ENCODE results near the gene APOC1. TPM values are rescaled to one million over a fixed set of nuclear protein-coding genes. Genes with fewer than 3 reads are reported as not detected.
"Not testable (repeated sequence)": the region's sequence is repeated elsewhere in the genome, so short reads cannot be mapped to it uniquely, and the experiment has no call there.

Gene APOC1
- polyA plus RNA-seq (2012; ENCODE audit: insufficient read length, low read depth) = 50.5 TPM

DNA sequence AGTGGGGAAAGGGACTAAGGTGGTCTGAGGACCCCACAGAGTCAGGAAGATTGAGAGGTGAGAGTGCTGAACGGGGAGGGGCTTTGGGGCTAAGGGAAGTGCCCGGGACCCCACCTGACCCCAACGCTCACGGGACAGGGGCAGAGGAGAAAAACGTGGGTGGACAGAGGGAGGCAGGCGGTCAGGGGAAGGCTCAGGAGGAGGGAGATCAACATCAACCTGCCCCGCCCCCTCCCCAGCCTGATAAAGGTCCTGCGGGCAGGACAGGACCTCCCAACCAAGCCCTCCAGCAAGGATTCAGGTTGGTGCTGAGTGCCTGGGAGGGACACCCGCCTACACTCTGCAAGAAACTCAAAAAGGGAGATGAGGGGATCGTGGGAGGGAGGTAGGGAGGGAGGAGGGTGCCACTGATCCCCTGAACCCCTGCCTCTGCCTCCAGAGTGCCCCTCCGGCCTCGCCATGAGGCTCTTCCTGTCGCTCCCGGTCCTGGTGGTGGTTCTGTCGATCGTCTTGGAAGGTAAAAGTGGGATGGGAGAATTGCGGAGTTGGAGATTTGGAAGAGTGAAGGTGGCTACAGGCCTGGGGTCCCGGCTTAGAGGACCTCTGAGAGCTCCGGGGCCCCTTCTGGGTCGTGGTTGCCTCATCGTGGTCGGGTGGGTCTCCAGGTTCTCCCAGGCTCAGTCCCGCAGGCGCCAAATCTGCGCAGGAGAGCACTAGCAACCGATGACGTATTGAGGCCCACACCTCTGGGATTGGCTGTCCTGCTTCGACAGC, at the start of gene APOC1:
Gene APOC1 (plus strand): TSS at position 176 of the 774 bp plus-strand sequence. CDS start 284 bp downstream, at position 460.
- not testable (repeated sequence) for TF ChIP-seq TAF1 (IDR thresholded peaks at IDR 0.05; ENCODE audit: borderline replicate concordance, insufficient read depth, low read length); SIN3A (IDR thresholded peaks at IDR 0.05; ENCODE audit: borderline replicate concordance, insufficient read depth, low read length); POLR2AphosphoS5 (IDR thresholded peaks at IDR 0.05; ENCODE audit: low read depth, low read length)

- TF ChIP-seq FOXP2 (optimal IDR thresholded peaks at IDR 0.05; ENCODE audit: borderline replicate concordance, extremely low read depth, extremely low read length, insufficient read depth) = no peak
- no peak for TF ChIP-seq SIN3A (IDR thresholded peaks at IDR 0.05; ENCODE audit: borderline replicate concordance, insufficient read depth, low read length)
- TF ChIP-seq POLR2AphosphoS5 (IDR thresholded peaks at IDR 0.05; ENCODE audit: low read depth, low read length) = no peak
- TF ChIP-seq TAF1 (IDR thresholded peaks at IDR 0.05; ENCODE audit: borderline replicate concordance, insufficient read depth, low read length) = no peak
- TF ChIP-seq, protein P1, sequence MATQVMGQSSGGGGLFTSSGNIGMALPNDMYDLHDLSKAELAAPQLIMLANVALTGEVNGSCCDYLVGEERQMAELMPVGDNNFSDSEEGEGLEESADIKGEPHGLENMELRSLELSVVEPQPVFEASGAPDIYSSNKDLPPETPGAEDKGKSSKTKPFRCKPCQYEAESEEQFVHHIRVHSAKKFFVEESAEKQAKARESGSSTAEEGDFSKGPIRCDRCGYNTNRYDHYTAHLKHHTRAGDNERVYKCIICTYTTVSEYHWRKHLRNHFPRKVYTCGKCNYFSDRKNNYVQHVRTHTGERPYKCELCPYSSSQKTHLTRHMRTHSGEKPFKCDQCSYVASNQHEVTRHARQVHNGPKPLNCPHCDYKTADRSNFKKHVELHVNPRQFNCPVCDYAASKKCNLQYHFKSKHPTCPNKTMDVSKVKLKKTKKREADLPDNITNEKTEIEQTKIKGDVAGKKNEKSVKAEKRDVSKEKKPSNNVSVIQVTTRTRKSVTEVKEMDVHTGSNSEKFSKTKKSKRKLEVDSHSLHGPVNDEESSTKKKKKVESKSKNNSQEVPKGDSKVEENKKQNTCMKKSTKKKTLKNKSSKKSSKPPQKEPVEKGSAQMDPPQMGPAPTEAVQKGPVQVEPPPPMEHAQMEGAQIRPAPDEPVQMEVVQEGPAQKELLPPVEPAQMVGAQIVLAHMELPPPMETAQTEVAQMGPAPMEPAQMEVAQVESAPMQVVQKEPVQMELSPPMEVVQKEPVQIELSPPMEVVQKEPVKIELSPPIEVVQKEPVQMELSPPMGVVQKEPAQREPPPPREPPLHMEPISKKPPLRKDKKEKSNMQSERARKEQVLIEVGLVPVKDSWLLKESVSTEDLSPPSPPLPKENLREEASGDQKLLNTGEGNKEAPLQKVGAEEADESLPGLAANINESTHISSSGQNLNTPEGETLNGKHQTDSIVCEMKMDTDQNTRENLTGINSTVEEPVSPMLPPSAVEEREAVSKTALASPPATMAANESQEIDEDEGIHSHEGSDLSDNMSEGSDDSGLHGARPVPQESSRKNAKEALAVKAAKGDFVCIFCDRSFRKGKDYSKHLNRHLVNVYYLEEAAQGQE (IDR thresholded peaks at IDR 0.05; ENCODE audit: insufficient read depth in 1 of 2, low read depth in 2 of 2, low read length in 2 of 2) = no peak
Observed at GRCh38 chr19:44865196-44865767, 49.1 kb upstream of the APOC1 start.

- TF ChIP-seq, protein P1 (IDR thresholded peaks at IDR 0.05; ENCODE audit: insufficient read depth in 1 of 2, low read depth in 2 of 2, low read length in 2 of 2) = no peak
- TF ChIP-seq SIN3A (IDR thresholded peaks at IDR 0.05; ENCODE audit: borderline replicate concordance, insufficient read depth, low read length) (no peak), TAF1 (IDR thresholded peaks at IDR 0.05; ENCODE audit: borderline replicate concordance, insufficient read depth, low read length) (no peak), POLR2AphosphoS5 (IDR thresholded peaks at IDR 0.05; ENCODE audit: low read depth, low read length) (no peak), FOXP2 (optimal IDR thresholded peaks at IDR 0.05; ENCODE audit: borderline replicate concordance, extremely low read depth, extremely low read length, insufficient read depth) (no peak)
Observed at GRCh38 chr19:44866664-44867063, 47.7 kb upstream of the APOC1 start.

- TF ChIP-seq SIN3A (IDR thresholded peaks at IDR 0.05; ENCODE audit: borderline replicate concordance, insufficient read depth, low read length) (no peak), TAF1 (IDR thresholded peaks at IDR 0.05; ENCODE audit: borderline replicate concordance, insufficient read depth, low read length) (no peak), FOXP2 (optimal IDR thresholded peaks at IDR 0.05; ENCODE audit: borderline replicate concordance, extremely low read depth, extremely low read length, insufficient read depth) (no peak), POLR2AphosphoS5 (IDR thresholded peaks at IDR 0.05; ENCODE audit: low read depth, low read length) (no peak)
- TF ChIP-seq, protein P1 (IDR thresholded peaks at IDR 0.05; ENCODE audit: insufficient read depth in 1 of 2, low read depth in 2 of 2, low read length in 2 of 2) = no peak
Observed at GRCh38 chr19:44867578-44867977, 46.8 kb upstream of the APOC1 start.

- TF ChIP-seq, protein P1 (IDR thresholded peaks at IDR 0.05; ENCODE audit: insufficient read depth in 1 of 2, low read depth in 2 of 2, low read length in 2 of 2) = no peak
- TF ChIP-seq SIN3A (IDR thresholded peaks at IDR 0.05; ENCODE audit: borderline replicate concordance, insufficient read depth, low read length) (no peak), TAF1 (IDR thresholded peaks at IDR 0.05; ENCODE audit: borderline replicate concordance, insufficient read depth, low read length) (no peak), FOXP2 (optimal IDR thresholded peaks at IDR 0.05; ENCODE audit: borderline replicate concordance, extremely low read depth, extremely low read length, insufficient read depth) (no peak), POLR2AphosphoS5 (IDR thresholded peaks at IDR 0.05; ENCODE audit: low read depth, low read length) (no peak)
Observed at GRCh38 chr19:44869733-44870470, 44.5 kb upstream of the APOC1 start.

Data from PFSK-1 (cell line).